Stimulated activated CD8-positive, alpha-beta memory T cell treated with anti-CD3 and anti-CD28 coated beads, Interleukin-4, amount 100 ng/mL, for 24 hours (primary cell): ENCODE results near the gene TMEM204.

Source experiments
- DNase-seq: peaks from one replicate; pipeline ENCODE4 v3.0.0-alpha.2; 2020; ENCODE audit warnings: low read depth

TMEM204 gene

DNA sequence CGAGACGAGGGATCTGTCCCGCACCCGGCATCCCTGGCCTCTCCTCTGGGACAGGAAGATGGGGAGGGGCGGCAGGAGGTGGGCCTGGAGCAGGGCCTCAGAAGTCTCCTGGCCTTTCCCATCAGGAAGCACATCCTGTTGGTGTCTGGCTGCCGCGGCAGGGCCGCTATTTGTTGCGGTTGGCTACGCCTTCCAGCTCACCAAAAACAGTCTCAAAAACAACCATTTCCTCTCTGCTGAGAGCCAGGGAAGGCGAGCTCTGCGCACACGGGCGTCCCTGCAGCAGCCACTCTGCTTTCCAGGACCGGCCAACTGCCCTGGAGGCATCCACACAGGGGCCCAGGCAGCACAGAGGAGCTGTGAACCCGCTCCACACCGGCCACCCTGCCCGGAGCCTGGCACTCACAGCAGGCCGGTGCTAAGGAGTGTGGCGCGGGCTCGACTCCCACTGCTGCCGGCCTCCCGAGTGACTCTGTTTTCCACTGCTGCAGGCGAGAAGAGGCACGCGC, at the start of gene TMEM204:
Gene TMEM204, plus strand, starts transcription at position 224 of the 509 bp plus-strand sequence. CDS start 610 bp downstream, outside the sequence.
- no peak for DNase-seq

- DNase-seq = no peak
Observed at GRCh38 chr16:1485847-1486496, 47.5 kb upstream of the TMEM204 start.

DNA sequence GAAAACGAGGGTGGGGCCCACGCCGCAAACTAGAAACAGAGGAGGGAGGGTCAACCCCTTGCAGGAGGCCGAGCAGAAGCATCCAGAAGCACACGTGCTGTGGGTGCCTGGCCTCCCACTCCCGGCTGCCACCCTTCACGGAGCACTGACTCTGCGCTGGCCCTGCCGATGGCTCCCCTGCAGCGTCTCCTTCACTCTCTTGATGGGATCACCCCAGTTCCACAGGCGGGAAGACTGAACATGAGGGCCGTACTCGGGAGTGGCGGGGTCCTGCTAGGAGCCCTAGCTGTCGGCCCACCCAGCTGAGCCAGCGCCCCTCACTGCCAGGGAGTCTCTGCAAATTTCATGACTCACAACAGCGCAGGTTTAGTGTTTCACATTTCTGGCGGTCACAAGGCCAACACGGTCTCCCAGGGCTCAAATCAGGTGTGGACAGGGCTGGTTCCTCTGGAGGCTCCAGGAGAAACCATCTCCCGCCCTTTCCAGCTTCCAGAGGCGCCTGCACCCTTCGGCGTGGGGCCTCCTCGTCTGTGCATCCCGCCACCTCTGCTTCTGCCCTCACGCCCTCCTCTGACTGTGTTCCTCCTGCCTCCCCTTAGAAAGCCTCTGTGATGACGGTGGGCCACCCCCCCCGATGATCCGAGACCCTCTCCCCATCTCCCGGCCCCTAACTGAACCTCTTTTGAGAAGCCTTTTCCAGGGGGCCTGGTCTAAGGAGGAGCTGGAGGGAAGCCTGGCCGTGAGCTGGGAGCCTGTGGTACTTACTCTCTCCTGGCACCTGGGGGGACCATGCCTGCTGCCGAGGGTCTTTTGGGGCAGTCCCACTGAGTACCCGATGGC, 46.7 kb upstream of the TMEM204 start:
- no peak for DNase-seq

DNA sequence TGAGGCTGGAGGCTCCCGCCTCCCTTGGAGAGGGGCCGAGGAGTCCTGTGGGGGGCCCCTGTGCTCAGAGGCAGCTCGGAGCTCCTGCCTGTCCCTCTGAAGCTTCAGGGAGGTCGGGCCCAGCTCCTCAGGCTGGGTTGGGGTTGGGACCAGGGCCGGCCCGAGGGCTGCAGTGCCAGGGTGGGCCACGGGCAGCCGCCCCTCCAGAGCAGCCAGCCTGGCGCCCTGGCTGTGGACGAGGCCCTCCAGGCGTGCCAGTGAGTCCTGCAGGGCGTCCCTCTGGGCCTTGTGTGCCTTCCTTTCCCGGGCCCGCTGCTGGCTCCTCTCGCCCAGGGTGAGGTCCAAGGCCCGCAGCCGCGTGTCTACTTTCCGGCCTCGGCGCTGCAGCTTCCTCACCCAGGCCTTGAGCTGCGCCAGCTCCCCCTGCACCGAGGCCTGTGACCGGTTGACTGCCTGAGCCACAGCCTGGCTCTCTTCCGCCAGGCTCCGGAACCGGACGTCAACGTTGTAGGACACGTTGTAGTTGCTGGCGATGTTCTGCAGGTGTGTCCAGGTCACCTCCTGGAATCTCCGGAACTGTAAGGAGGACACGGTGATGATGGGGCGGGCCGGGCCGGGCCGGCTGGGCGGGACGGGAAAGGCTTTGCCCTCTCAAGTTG, 45.9 kb upstream of the TMEM204 start:
- DNase-seq = no peak

DNA sequence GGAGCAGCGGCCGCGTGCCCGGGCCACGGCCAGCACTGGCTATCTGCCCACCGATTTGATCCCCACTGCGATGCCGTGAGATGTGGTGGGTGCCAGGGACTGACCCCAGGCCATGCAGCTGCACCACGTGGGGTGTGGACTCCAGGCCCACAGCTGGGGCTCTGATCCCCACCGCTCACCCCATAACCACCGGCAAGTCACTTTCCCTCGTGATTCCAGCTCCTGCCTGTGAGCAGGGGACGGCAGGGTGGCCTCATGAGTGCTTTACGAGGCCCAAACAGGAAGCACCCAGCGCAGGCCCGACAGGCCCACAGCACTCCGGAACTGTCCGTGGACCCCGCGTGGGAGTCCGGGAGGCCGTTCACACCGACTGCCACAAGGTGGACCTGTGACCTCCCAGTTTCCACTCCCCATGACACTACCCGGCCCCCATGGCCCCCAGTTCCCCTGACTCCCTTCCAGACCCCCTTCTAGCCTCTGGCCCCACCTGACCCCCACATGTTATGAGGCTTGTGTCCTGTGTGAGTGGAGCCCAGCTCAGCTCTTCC, 45.3 kb upstream of the TMEM204 start:
- DNase-seq = no peak

DNA sequence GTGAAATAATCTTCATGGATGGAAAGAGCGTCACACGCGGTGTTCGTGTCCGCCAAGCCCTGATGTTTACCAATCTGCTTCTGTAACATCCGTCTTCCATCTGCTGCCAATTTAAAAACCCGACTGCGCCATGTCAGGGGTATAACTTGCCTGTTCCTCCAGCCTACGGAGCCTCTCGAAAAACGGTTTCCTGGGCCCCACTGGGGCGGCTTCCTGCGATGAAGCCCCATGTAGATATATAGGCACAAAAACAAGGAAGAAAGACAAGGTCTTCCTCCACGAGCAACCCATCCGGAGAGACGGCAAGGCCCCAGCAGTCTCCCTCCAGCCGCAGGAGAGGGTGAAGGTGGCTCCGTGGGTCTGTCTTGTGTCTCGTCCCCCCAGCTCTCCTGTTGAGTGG, 44.8 kb upstream of the TMEM204 start, which contains the start of gene PTX4:
Gene PTX4, minus strand, starts transcription at position 326 of the 400 bp plus-strand sequence. Its CDS starts 35 bp downstream, at position 291.
- DNase-seq = no peak

DNA sequence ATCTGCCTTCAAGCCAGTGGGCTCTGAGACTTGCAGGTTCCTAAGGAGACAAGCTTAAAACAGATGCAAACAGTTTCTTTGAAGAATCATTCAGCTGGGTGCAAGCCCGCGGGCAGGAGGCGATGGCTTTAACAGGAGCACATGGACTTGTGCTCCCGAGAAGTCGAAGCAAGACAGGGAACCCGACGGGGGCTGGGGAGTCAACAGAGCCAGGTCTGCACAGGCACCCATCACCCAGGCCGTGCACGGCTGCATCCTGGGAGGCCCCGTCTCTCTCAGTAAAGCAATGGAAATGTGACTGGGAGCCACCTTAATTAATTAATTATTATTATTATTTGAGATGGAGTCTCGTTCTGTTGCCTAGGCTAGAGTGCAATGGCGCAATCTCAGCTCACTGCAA, 44.4 kb upstream of the TMEM204 start:
- DNase-seq = no peak

DNA sequence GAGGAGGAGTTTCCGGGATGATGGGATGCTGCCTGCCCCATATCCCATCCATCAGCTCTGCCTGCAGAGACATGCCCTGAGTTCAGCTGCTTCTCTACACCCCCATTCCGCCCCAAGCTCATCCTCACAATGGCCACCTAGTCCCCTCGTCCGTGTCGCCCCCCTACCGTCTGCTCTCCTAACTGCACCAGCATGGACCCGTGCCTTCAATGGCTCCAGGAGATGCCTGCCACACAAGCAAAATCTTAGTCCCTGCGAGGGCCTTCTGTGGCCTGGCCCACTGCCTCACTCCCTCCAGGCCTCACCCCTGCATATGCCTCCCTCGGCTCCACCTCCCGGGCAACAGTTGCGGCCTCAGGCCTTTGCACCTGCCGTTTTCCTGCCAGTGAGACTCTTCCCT, 42.1 kb upstream of the TMEM204 start:
- no peak for DNase-seq

DNA sequence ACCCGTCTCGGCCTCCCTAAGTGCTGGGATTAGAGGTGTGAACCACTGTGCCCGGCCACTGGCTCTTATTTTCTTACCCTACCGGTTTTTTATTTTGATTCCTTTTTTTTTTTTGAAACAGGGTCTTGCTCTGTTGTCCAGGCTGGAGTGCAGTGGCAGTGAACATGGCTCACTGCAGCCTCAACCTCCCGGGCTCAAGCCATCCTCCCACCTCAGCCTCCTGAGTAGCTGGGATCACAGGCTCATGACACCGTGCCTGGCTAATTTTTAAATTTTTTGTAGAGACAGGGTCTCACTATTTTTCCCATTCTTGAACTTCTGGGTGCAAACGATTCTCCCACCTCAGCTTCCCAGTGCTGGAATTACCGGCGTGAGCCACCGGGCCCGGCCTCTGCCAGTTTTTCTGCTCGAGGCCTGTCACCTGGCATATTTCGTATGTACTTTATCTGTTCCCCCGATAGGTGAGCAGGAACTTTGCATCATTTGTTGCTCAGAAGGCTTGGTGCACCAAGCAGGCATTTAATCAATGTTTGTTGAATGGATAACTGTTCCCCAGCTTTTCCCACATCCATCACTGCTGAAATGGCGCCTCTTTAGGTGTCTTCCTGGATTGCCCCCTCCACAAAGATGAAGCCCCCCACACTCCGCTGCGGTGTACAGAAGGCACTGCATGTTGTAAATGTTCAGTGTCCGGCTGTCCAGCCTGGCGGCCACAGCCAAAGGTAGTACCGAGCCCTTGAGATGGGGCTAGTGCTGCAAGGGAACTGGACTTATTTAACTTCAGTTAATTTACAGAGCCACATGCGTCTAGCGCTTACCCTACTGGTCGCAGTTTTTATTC, 41.2 kb upstream of the TMEM204 start:
- no peak for DNase-seq

GRCh38 chr16:1492923-1493745, 40.3 kb upstream of the TMEM204 start, which contains the start of gene TELO2:
Gene TELO2, plus strand, starts transcription at chr16:1493360. Its CDS starts 922 bp downstream, at chr16:1494282.
- peak; percentile 80 for DNase-seq

- no peak for DNase-seq
Observed at GRCh38 chr16:1493746-1494094, 39.7 kb upstream of the TMEM204 start.

GRCh38 chr16:1494129-1494640, 39.3 kb upstream of the TMEM204 start:
- no peak for DNase-seq

DNA sequence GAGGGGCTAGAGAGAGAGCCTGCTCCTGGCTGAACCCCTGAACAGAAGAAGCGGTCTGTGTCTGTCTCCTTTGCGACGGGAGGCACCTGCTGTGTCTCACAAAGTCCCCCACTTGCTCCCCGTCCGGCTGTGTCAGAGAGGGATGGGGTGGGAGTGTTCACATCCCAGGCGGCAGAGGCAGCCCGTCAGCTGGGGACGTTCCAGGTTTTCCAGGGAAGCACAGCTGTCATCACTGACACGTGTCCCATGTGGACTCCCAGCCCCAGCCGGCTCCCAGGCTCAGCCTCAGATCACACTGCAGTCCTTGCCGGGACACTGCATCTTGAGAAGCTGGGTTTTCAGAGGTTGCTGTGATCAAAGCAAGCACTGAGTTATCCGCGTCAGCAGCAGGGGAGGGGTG, 38.8 kb upstream of the TMEM204 start:
- no peak for DNase-seq

GRCh38 chr16:1495211-1495888, 38.1 kb upstream of the TMEM204 start:
- no peak for DNase-seq

GRCh38 chr16:1495889-1496262, 37.6 kb upstream of the TMEM204 start:
- no peak for DNase-seq

DNA sequence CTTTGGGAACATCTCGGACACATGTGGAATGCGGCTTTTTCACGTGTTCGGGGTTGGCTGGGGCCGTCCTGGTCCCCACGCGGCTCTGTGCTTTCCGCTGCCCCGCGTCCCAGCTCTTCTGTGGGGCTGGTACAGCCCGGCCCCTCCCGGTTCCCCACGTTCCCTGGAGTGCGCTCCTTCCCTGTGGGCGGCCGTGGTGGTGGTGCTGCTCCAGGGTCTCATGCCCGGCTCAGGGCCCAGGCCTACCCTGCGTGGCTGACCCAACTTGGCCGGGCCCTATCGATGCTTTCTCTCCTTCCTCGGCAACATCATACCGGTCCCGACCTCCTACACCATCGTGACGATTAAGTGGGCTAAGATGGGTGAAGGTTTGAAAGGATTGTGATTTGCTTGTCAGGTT, 37.0 kb upstream of the TMEM204 start:
- DNase-seq = no peak

DNA sequence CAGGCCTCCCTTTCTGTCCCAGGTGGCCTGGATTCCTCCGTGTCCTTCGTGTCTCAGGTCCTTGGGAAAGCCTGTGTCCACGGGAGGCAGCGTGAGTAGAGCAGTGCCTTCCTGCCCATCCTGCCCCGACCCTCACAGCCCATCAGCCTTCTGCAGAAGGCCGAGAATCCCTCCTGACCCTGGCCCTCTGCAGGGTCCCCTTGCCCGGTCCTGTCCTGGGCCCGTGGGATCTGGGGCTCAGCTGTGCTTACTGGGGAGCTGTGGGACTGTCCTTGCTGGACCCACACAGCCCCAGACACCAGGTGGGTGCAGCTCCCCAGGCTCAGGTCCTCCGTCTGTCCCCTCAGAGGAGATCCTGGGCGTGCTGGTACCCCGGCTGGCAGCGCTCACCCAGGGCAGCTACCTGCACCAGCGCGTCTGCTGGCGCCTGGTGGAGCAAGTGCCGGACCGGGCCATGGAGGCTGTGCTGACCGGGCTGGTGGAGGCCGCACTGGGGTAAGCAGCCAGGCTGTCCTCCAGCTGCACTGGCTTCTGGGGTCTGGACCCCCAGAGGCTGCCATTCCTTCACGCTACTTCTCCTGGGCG, 36.4 kb upstream of the TMEM204 start:
- DNase-seq = no peak

DNA sequence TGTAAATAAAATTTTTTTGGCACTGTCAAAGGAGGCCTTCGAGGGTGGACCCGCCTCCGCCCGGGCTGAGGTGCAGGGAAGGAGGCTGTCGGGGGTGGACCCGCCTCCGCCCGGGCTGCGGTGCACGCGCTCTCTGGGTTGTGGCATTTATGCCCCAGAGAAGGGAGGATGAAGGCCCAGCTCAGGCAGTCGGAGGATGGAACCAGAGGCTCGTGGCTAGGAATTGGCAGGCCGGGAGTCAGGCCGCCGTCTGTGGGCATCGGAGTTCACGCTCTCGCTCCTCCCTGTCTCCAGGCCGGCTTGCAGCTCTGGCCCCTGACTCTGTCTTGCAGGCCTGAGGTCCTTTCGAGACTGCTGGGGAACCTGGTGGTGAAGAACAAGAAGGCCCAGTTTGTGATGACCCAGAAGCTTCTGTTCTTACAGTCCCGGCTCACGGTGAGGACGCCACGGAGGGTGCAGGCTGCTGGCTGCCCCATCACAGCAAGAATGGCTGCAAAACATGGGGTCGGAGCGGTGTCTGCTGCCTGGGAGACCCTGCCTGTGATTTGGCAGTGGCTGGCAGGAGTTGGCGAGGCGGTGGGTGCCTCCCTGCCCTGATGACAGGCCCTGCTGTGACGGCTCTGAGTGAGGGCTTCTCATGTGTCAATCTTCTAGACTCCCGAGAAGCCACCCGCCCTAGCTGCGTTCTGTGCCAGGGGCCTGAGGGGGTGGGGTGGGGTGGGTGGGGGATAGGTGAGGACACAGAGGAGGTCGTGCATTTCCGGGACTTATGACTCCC, 34.4 kb upstream of the TMEM204 start:
- no peak for DNase-seq
